ENCODE data around the gene CAMK1D. TPM values are rescaled to one million over a fixed set of nuclear protein-coding genes. Genes with fewer than 3 reads are reported as not detected.

The CAMK1D gene
- total and polyA plus RNA-seq, 2 of the 4 experiments (the other 2 are of a cell fraction), result 5.0 to 5.3 TPM

- H3K36me3 ChIP-seq (ENCODE audit: control insufficient read depth, insufficient read depth, low read length), result no peaks in the 10 kb centered on the region
- POLR2A ChIA-PET (ENCODE audit: unreplicated experiment), result no interaction called here
- H3K4me1 ChIP-seq (ENCODE audit: control insufficient read depth, insufficient read depth, low read length), result no peaks in the 10 kb centered on the region
- no peak overlapping the region for H3K56ac ChIP-seq (ENCODE audit: extremely low read depth, insufficient read depth, low read length)
- H3K9me1 ChIP-seq (ENCODE audit: insufficient read depth, low read length), result no peaks in the 10 kb centered on the region
- ATAC-seq (ENCODE audit: low read depth) (no peak), DNase-seq (no peak)
- BruUV-seq (replicated peaks), result no TSS peak
- TF ChIP-seq FOS (IDR thresholded peaks at IDR 0.05; ENCODE audit: low read depth, low read length), result no peak
- no peak for TF ChIP-seq ELK1 (IDR thresholded peaks at IDR 0.05; ENCODE audit: borderline replicate concordance, low read depth, low read length)
- TF ChIP-seq RCOR1 (IDR thresholded peaks at IDR 0.05; ENCODE audit: insufficient replicate concordance, low read length), result no peak
- no peak for TF ChIP-seq USF2 (IDR thresholded peaks at IDR 0.05; ENCODE audit: low read depth, low read length)
- no peak for TF ChIP-seq CHD1 (IDR thresholded peaks at IDR 0.05; ENCODE audit: low read depth, low read length)
- intact Hi-C loops (cut with micrococcal nuclease), result no loop called here
- no peak overlapping the region for H4K8ac ChIP-seq (ENCODE audit: low read depth in 2 of 2, low read length in 2 of 2)
- no peak overlapping the region for H2AK9ac ChIP-seq (replicated peaks; ENCODE audit: low read depth, low read length, poor library complexity)
- CTCF ChIA-PET, result no interaction called here
- H2BK5ac ChIP-seq (ENCODE audit: low read depth, low read length, poor library complexity, severe bottlenecking), result no peak overlapping the region
- H3K9me3 ChIP-seq (ENCODE audit: control insufficient read depth, insufficient read depth, low read length), result no peaks in the 10 kb centered on the region
- no peak overlapping the region for H2AFZ ChIP-seq (replicated peaks; ENCODE audit: low read length, poor library complexity)
- dilution Hi-C loops (cut with HindIII; ENCODE audit: low sequenced_read_pairs, unreplicated experiment), result no loop called here
- no peak overlapping the region for H3K4ac ChIP-seq (ENCODE audit: low read depth, low read length)
- H2BK20ac ChIP-seq (ENCODE audit: low read depth, low read length), result no peak overlapping the region
- no peak overlapping the region for H2AK5ac ChIP-seq (ENCODE audit: low read depth, low read length)
- no peak overlapping the region for H3K27ac ChIP-seq (ENCODE audit: insufficient read depth, low read length)
- no peaks in the 10 kb centered on the region for H4K20me1 ChIP-seq (ENCODE audit: insufficient read depth, low read length)
- no peak overlapping the region for H3K18ac ChIP-seq (ENCODE audit: low read depth, low read length)
- no peak overlapping the region for H4K91ac ChIP-seq (ENCODE audit: insufficient read depth, low read depth, low read length)
- H3K4me3 ChIP-seq (ENCODE audit: insufficient read depth, low read depth, low read length), result no peak overlapping the region
- no peak overlapping the region for H2BK120ac ChIP-seq (ENCODE audit: low read depth, low read length)
- H2BK15ac ChIP-seq (ENCODE audit: low read depth, low read length), result no peak overlapping the region
- H3K4me2 ChIP-seq (ENCODE audit: low read depth, low read length), result no peak overlapping the region
- H4K5ac ChIP-seq (ENCODE audit: low read depth, low read length), result no peak overlapping the region
- H3K9ac ChIP-seq (ENCODE audit: low read depth, low read length), result no peak overlapping the region
- H3K79me1 ChIP-seq (ENCODE audit: low read depth in 1 of 2, low read length in 2 of 2), result no peaks in the 10 kb centered on the region
- no CpG with 5 or more reads among the region's 7 CpGs for WGBS, 2 experiments (ENCODE audit: extremely low coverage in 2 of 2, insufficient read length in 1 of 2)
- peaks cover 5% of the 10 kb centered on the region for H3K27me3 ChIP-seq (ENCODE audit: control insufficient read depth, insufficient read depth, low read length)
- H3K14ac ChIP-seq (replicated peaks; ENCODE audit: low read depth, low read length), result no peak overlapping the region
- in situ Hi-C loops (cut with MboI; ENCODE audit: low sequenced_read_pairs), result no loop called here
- H3K23ac ChIP-seq (ENCODE audit: low read depth, low read length), result no peak overlapping the region
These were observed 219.2 kb downstream of the CAMK1D start for GRCh38 chr10:12568391-12569009.

All from IMR-90 (cell line).